ENCODE measurements around the gene ZNF836.
A peak's percentile ranks its signal among the peaks of the same experiment; 100 is the strongest.
"Not testable (repeated sequence)": the region's sequence is repeated elsewhere in the genome, so short reads cannot be mapped to it uniquely, and the experiment has no call there.

The ZNF836 gene

GRCh38 chr19:52171321-52172169, at the start of gene ZNF836:
ZNF836 (minus strand) TSS chr19:52171621; CDS start chr19:52168072, 3,549 bp downstream.
- peak; percentile 74 for DNase-seq (ENCODE audit: low read depth)

- no peak for DNase-seq (ENCODE audit: low read depth)
Observed at GRCh38 chr19:52221031-52221430, 49.6 kb upstream of the ZNF836 start.

GRCh38 chr19:52219611-52220010, 48.2 kb upstream of the ZNF836 start:
- no peak for DNase-seq (ENCODE audit: low read depth)

- no peak for DNase-seq (ENCODE audit: low read depth)
Observed at GRCh38 chr19:52217576-52217975, 46.2 kb upstream of the ZNF836 start.

- DNase-seq (ENCODE audit: low read depth) = no peak
Observed at GRCh38 chr19:52216401-52216800, 45.0 kb upstream of the ZNF836 start.

- no peak for DNase-seq (ENCODE audit: low read depth)
Observed at GRCh38 chr19:52214241-52214640, 42.8 kb upstream of the ZNF836 start.

GRCh38 chr19:52212572-52213255, 41.3 kb upstream of the ZNF836 start:
- DNase-seq (ENCODE audit: low read depth) = no peak

GRCh38 chr19:52211926-52212571, 40.6 kb upstream of the ZNF836 start:
- DNase-seq (ENCODE audit: low read depth) = no peak

- no peak for DNase-seq (ENCODE audit: low read depth)
Observed at GRCh38 chr19:52211203-52211602, 39.8 kb upstream of the ZNF836 start.

GRCh38 chr19:52206481-52206880, 35.1 kb upstream of the ZNF836 start:
- no peak for DNase-seq (ENCODE audit: low read depth)

GRCh38 chr19:52200755-52201391, 29.5 kb upstream of the ZNF836 start:
- DNase-seq (ENCODE audit: low read depth) = not testable (repeated sequence)

- peak; percentile 71 for DNase-seq (ENCODE audit: low read depth)
Observed at GRCh38 chr19:52200044-52200443, 28.6 kb upstream of the ZNF836 start.

GRCh38 chr19:52198678-52199077, 27.3 kb upstream of the ZNF836 start:
- peak; percentile 15 for DNase-seq (ENCODE audit: low read depth)

- no peak for DNase-seq (ENCODE audit: low read depth)
Observed at GRCh38 chr19:52197964-52198363, 26.5 kb upstream of the ZNF836 start.

GRCh38 chr19:52196256-52196967, 25.0 kb upstream of the ZNF836 start:
- DNase-seq (ENCODE audit: low read depth) = no peak

- DNase-seq (ENCODE audit: low read depth) = no peak
Observed at GRCh38 chr19:52191951-52192350, 20.5 kb upstream of the ZNF836 start.

- no peak for DNase-seq (ENCODE audit: low read depth)
Observed at GRCh38 chr19:52191389-52191788, 20.0 kb upstream of the ZNF836 start.

- DNase-seq (ENCODE audit: low read depth) = peak; percentile 50
Observed at GRCh38 chr19:52190487-52191293, 19.3 kb upstream of the ZNF836 start.

GRCh38 chr19:52189735-52190486, 18.5 kb upstream of the ZNF836 start, which contains the start of gene PPP2R1A:
PPP2R1A (plus strand) TSS chr19:52190052; CDS start chr19:52190097, 45 bp downstream.
- peak; percentile 100 for DNase-seq (ENCODE audit: low read depth)
